ENCODE measurements around the gene MIAT. TPM values are rescaled to one million over a fixed set of nuclear protein-coding genes. Genes with fewer than 3 reads are reported as not detected.
A peak's percentile ranks its signal among the peaks of the same experiment; 100 is the strongest.

The MIAT gene
- total and polyA plus RNA-seq, 2 of the 8 experiments (the other 6 are each of a cell fraction or from before 2014, with no cell fraction given): 27.6 to 36.0 TPM

DNA sequence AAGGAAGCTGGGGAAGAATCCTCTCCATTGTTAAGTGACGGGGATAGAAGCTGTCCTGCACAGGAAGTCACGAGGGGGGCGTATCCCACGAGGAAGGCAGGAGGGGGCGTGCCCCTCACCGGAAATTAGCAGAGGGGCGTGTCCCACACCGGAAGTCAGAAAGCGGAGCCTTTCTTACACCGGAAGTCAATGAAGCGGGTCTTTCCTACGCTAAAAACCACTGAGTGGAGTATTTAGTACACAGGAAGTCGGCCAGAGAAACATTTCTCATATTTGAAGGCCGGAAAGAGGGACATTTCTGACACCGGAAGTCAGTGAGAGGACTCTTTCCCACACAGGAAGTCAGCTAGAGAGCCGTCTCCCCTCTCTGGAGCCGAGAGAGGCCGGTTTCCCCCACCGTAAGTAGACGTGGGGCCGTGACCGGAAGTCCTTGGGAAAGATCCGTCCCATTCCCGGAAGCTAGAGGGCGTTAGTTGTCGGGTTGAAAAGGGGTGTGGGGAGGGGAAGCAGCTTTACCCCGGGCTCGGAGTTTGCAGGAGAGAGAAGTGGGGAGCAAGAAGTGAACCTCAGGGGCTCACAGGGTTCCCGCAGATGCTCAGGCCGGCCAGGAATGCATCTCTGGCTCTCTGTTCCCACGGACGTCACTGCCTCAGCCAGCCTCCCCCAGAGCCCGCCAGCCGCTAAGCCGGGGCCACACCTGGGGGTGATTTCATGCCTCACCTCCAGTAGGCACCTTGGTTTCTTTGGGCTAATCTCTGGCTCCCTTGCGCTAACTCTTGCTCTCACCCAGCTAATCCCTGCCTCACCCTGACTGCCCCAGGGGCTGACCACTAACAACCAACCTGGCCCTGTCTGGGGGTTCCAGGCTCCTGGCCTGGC is 15.4 kb downstream of the MIAT start (continued):
- TF ChIP-seq, protein P1, sequence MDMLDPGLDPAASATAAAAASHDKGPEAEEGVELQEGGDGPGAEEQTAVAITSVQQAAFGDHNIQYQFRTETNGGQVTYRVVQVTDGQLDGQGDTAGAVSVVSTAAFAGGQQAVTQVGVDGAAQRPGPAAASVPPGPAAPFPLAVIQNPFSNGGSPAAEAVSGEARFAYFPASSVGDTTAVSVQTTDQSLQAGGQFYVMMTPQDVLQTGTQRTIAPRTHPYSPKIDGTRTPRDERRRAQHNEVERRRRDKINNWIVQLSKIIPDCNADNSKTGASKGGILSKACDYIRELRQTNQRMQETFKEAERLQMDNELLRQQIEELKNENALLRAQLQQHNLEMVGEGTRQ (IDR thresholded peaks at IDR 0.05; ENCODE audit: low read length): peak; percentile 22; the same call in 1 of the 2 replicates
- TF ChIP-seq CTBP2 (IDR thresholded peaks at IDR 0.05; ENCODE audit: borderline replicate concordance, insufficient read depth, insufficient read length, low read length) (peak; percentile 48), SP1 (IDR thresholded peaks at IDR 0.05; ENCODE audit: low read depth, low read length) (0 out of 2 replicates have a peak, but pooled peaks have one; percentile 4), SIN3A (conservative IDR thresholded peaks at IDR 0.05 in 1 of 2, IDR thresholded peaks at IDR 0.05 in 1 of 2; ENCODE audit: low read depth in 1 of 2, low read length in 2 of 2) (peak in 1 of 2 experiments; percentile 93; a peak in 2 of 4 replicates), SUZ12 (IDR thresholded peaks at IDR 0.05; ENCODE audit: low read length) (no peak)
- TF ChIP-seq, protein P2, sequence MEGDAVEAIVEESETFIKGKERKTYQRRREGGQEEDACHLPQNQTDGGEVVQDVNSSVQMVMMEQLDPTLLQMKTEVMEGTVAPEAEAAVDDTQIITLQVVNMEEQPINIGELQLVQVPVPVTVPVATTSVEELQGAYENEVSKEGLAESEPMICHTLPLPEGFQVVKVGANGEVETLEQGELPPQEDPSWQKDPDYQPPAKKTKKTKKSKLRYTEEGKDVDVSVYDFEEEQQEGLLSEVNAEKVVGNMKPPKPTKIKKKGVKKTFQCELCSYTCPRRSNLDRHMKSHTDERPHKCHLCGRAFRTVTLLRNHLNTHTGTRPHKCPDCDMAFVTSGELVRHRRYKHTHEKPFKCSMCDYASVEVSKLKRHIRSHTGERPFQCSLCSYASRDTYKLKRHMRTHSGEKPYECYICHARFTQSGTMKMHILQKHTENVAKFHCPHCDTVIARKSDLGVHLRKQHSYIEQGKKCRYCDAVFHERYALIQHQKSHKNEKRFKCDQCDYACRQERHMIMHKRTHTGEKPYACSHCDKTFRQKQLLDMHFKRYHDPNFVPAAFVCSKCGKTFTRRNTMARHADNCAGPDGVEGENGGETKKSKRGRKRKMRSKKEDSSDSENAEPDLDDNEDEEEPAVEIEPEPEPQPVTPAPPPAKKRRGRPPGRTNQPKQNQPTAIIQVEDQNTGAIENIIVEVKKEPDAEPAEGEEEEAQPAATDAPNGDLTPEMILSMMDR (IDR thresholded peaks at IDR 0.05; ENCODE audit: control extremely low read depth in 1 of 3, insufficient read depth in 1 of 3, low read depth in 1 of 3, low read length in 3 of 3): peak; percentile 51 to 76 (median 68)

Data from H1 (cell line).